ENCODE measurements around the gene NALCN. TPM values are rescaled to one million over a fixed set of nuclear protein-coding genes. Genes with fewer than 3 reads are reported as not detected.

NALCN gene
- total RNA-seq, 1 donor from 2014 or later, result 1.1 TPM

- Mint-ChIP-seq H3K36me3 (ENCODE audit: low read depth, unreplicated experiment) (no peaks in the 10 kb centered on the region), H3K4me1 (ENCODE audit: low read depth, unreplicated experiment) (no peaks in the 10 kb centered on the region)
These were observed 294.7 kb downstream of the NALCN start for GRCh38 chr13:101121608-101122007.

DNA sequence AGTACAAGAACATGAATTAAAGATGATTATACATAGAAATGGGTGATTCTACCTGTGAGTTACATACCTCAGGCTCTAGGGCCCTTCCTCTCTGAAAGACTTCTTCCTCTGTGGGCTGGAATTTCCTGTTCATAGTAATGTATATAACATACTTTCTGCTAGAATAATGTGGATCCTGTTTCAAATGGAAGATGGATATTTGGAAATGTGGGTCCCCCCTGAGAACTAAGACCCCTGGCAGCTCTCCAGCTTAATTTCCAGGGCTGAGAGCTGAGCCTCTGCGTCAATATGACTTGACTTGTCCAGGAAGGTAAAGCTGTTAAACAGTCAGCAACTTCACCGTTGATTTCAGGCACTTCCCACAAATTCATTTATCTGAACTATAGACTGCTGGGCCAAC lies 296.3 kb downstream of the NALCN start:
- DNase-seq (ENCODE audit: low read depth) (no peak), FAIRE-seq (no peak)
- H3K9me3 Mint-ChIP-seq (ENCODE audit: unreplicated experiment), result no peaks in the 10 kb centered on the region
- Histone ChIP-seq H3K36me3 (ENCODE audit: insufficient read depth, low read length) (no peaks in the 10 kb centered on the region), H3K79me2 (ENCODE audit: insufficient read depth, low read length) (no peaks in the 10 kb centered on the region), H3K27me3 (ENCODE audit: insufficient read depth, low read length) (no peaks in the 10 kb centered on the region), H3K4me1 (ENCODE audit: insufficient read depth, low read length) (no peaks in the 10 kb centered on the region), H3K9me3 (ENCODE audit: insufficient read depth, low read depth, low read length) (no peaks in the 10 kb centered on the region), H2AFZ (ENCODE audit: low read depth, low read length) (no peak overlapping the region), H4K20me1 (ENCODE audit: insufficient read depth, low read length) (no peaks in the 10 kb centered on the region), H3K9ac (ENCODE audit: low read length) (no peak overlapping the region), H3K4me3 (ENCODE audit: insufficient read depth, low read depth, low read length) (no peak overlapping the region), H3K27ac (ENCODE audit: low read depth, low read length) (no peak overlapping the region), H3K4me2 (ENCODE audit: low read length) (no peak overlapping the region)
- TF ChIP-seq, protein P1, sequence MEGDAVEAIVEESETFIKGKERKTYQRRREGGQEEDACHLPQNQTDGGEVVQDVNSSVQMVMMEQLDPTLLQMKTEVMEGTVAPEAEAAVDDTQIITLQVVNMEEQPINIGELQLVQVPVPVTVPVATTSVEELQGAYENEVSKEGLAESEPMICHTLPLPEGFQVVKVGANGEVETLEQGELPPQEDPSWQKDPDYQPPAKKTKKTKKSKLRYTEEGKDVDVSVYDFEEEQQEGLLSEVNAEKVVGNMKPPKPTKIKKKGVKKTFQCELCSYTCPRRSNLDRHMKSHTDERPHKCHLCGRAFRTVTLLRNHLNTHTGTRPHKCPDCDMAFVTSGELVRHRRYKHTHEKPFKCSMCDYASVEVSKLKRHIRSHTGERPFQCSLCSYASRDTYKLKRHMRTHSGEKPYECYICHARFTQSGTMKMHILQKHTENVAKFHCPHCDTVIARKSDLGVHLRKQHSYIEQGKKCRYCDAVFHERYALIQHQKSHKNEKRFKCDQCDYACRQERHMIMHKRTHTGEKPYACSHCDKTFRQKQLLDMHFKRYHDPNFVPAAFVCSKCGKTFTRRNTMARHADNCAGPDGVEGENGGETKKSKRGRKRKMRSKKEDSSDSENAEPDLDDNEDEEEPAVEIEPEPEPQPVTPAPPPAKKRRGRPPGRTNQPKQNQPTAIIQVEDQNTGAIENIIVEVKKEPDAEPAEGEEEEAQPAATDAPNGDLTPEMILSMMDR (IDR thresholded peaks at IDR 0.05; ENCODE audit: insufficient read depth, low read depth, low read length), result no peak
- TF ChIP-seq EZH2 (IDR thresholded peaks at IDR 0.05; ENCODE audit: insufficient read depth, low read length), result no peak
- H3K27me3 Mint-ChIP-seq (ENCODE audit: low read depth, unreplicated experiment), result no peaks in the 10 kb centered on the region
- H3K36me3 Mint-ChIP-seq (ENCODE audit: low read depth, unreplicated experiment), result no peaks in the 10 kb centered on the region
- no peak overlapping the region for H3K27ac Mint-ChIP-seq (ENCODE audit: unreplicated experiment)
- no peak overlapping the region for H3K4me3 Mint-ChIP-seq (ENCODE audit: unreplicated experiment)
- no peaks in the 10 kb centered on the region for H3K4me1 Mint-ChIP-seq (ENCODE audit: low read depth, unreplicated experiment)

More at GRCh38 chr13:101121608-101122007, 294.7 kb downstream of the NALCN start:
- Histone ChIP-seq H3K27me3 (ENCODE audit: insufficient read depth, low read length) (no peaks in the 10 kb centered on the region), H3K4me3 (ENCODE audit: insufficient read depth, low read depth, low read length) (no peak overlapping the region), H3K27ac (ENCODE audit: low read depth, low read length) (no peak overlapping the region), H4K20me1 (ENCODE audit: insufficient read depth, low read length) (no peaks in the 10 kb centered on the region), H3K36me3 (ENCODE audit: insufficient read depth, low read length) (no peaks in the 10 kb centered on the region), H3K79me2 (ENCODE audit: insufficient read depth, low read length) (no peaks in the 10 kb centered on the region), H3K9ac (ENCODE audit: low read length) (no peak overlapping the region), H3K9me3 (ENCODE audit: insufficient read depth, low read depth, low read length) (no peaks in the 10 kb centered on the region), H2AFZ (ENCODE audit: low read depth, low read length) (no peak overlapping the region), H3K4me2 (ENCODE audit: low read length) (no peak overlapping the region), H3K4me1 (ENCODE audit: insufficient read depth, low read length) (no peaks in the 10 kb centered on the region)
- Mint-ChIP-seq H3K27me3 (ENCODE audit: low read depth, unreplicated experiment) (no peaks in the 10 kb centered on the region), H3K4me3 (ENCODE audit: unreplicated experiment) (no peak overlapping the region), H3K27ac (ENCODE audit: unreplicated experiment) (no peak overlapping the region), H3K9me3 (ENCODE audit: unreplicated experiment) (no peaks in the 10 kb centered on the region)
- DNase-seq (ENCODE audit: low read depth) (no peak), FAIRE-seq (no peak)
- TF ChIP-seq, protein P1 (IDR thresholded peaks at IDR 0.05; ENCODE audit: insufficient read depth, low read depth, low read length), result no peak
- no peak for TF ChIP-seq EZH2 (IDR thresholded peaks at IDR 0.05; ENCODE audit: insufficient read depth, low read length)

GRCh38 chr13:101116826-101117225 lies 299.5 kb downstream of the NALCN start:
- Histone ChIP-seq H4K20me1 (ENCODE audit: insufficient read depth, low read length) (no peaks in the 10 kb centered on the region), H3K4me1 (ENCODE audit: insufficient read depth, low read length) (no peaks in the 10 kb centered on the region), H3K36me3 (ENCODE audit: insufficient read depth, low read length) (no peaks in the 10 kb centered on the region), H2AFZ (ENCODE audit: low read depth, low read length) (no peak overlapping the region), H3K27me3 (ENCODE audit: insufficient read depth, low read length) (no peaks in the 10 kb centered on the region), H3K4me3 (ENCODE audit: insufficient read depth, low read depth, low read length) (no peak overlapping the region), H3K4me2 (ENCODE audit: low read length) (no peak overlapping the region), H3K9me3 (ENCODE audit: insufficient read depth, low read depth, low read length) (no peaks in the 10 kb centered on the region), H3K27ac (ENCODE audit: low read depth, low read length) (no peak overlapping the region), H3K79me2 (ENCODE audit: insufficient read depth, low read length) (no peaks in the 10 kb centered on the region), H3K9ac (ENCODE audit: low read length) (no peak overlapping the region)
- Mint-ChIP-seq H3K4me1 (ENCODE audit: low read depth, unreplicated experiment) (no peaks in the 10 kb centered on the region), H3K27me3 (ENCODE audit: low read depth, unreplicated experiment) (no peaks in the 10 kb centered on the region), H3K36me3 (ENCODE audit: low read depth, unreplicated experiment) (no peaks in the 10 kb centered on the region), H3K27ac (ENCODE audit: unreplicated experiment) (no peak overlapping the region), H3K4me3 (ENCODE audit: unreplicated experiment) (no peak overlapping the region), H3K9me3 (ENCODE audit: unreplicated experiment) (no peaks in the 10 kb centered on the region)
- TF ChIP-seq EZH2 (IDR thresholded peaks at IDR 0.05; ENCODE audit: insufficient read depth, low read length), result no peak
- TF ChIP-seq, protein P1 (IDR thresholded peaks at IDR 0.05; ENCODE audit: insufficient read depth, low read depth, low read length), result no peak
- FAIRE-seq, result no peak
- no peak for DNase-seq (ENCODE audit: low read depth)

Data from astrocyte (in vitro differentiated cells and primary cell).